HL-60/S4 (cell line): Measurements from ENCODE around the gene NUDT22.

Experiments
- in situ Hi-C: fragments of 300-500 bp; cut with MboI; formaldehyde crosslinking; loops from 2 replicates; pipeline ENCODE4 v1.14.3; 2022; ENCODE audit warnings: low sequenced_read_pairs

Gene NUDT22

DNA sequence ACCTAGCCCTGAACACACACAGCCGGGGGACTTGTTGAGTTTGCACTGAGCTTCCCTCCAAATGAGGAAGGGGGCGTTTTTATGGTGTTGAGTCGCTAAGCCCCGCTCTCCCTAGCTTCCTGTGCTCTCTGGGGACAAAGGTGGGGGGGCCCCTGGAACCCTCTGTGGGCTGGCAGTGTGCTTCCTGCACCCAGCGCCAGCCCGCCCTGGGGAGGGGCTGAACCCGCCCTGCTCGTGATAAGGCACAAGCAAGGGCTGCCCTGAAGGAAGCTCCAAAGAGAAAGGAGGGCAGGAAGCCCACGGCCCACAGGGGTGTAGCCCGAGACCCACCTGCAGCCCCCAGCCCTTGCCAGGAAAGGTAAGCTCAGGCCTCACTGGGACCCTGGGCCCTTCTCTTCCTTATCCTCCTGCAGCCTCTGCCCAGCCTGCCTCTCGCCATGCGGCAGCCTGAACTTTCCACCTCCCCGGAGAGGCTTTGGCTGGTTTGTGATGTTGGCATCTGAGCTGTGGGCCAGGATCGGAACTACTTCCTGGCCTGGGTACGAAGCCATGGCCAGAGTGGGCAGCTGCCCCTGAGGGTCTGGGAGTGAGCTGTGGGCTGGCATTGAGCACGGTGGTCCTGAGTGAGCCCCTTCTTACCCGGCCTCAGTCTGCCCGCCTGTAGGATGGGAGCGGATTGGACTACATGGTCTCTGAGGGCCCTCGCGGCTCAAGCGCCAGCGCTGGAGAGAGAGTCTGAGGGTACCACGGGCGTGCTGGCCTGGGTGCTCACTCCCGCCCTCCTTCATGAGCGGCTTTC lies 19.4 kb upstream of the NUDT22 start, which contains the start of gene FERMT3:
Gene FERMT3, plus strand, starts transcription at position 265 of the 799 bp plus-strand sequence. CDS start 644 bp downstream, outside the sequence.
- in situ Hi-C loops, result no loop called here

DNA sequence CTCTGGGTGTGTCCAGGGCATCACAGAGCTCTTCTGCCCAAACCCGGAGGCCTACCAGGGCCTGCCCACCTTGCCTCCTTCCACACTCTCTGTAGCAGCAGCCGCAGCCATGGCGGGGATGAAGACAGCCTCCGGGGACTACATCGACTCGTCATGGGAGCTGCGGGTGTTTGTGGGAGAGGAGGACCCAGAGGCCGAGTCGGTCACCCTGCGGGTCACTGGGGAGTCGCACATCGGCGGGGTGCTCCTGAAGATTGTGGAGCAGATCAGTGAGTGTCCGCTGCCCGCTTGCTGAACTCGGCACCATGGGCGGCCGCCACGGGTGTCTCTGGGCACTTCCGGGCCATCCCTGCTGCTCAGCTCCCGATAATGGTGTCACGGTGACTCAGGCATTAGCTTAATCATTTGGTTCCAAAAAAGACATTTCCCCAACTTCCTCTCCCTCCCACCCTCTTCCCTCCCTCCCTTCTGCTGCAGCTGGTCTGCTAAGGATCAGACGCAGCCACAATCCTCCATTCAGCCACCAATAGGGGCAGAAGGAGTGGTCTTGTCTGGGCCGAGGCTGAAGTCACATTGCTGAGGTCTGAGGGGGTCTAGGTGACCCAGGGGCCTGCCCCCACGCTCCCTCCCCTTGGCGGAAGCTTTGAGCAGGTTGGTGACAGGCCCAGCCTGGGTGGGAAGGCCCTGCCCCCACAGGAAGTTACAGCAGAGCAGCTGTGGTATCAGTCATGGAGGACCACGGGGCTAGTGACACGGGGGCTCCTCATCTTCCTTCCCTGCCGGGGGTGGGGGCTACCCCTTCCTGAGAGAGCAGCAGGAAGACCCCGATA lies 18.6 kb upstream of the NUDT22 start:
- in situ Hi-C loops, result no loop called here

DNA sequence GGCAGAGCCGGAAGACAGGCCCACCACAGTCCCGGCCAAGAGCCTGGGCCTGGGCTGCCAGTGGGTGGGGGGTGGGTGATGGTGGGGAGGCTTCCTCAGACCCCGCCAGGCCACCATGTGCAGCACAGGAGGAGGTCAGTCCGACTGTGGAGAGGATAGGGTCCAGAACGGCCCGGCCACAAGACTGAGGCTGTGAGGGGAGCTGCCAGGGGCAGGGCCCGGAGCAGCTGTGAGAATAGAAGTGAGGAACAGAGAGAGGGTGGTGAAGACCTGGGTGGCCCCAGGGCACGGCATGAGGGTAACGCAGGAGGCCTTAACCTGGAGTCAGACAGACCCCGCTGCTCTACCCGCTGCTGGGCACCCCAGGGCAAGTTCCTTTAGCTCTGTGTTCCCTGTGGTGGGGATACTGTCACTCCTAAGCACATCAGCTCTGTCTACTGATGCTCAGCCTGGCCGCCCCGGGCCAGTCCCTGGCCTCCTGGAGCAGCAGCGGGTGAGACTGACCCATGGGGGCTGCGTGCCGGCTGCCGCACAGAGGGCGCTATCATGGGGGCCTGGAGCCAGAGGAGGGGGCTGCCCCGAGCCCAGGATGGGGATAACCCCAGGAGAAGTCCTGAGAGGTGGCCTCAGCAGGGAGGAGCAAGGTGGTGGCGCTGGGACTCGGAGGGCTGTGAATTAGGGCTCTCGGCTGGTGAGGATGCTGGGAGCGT lies 17.8 kb upstream of the NUDT22 start:
- in situ Hi-C loops, result no loop called here

DNA sequence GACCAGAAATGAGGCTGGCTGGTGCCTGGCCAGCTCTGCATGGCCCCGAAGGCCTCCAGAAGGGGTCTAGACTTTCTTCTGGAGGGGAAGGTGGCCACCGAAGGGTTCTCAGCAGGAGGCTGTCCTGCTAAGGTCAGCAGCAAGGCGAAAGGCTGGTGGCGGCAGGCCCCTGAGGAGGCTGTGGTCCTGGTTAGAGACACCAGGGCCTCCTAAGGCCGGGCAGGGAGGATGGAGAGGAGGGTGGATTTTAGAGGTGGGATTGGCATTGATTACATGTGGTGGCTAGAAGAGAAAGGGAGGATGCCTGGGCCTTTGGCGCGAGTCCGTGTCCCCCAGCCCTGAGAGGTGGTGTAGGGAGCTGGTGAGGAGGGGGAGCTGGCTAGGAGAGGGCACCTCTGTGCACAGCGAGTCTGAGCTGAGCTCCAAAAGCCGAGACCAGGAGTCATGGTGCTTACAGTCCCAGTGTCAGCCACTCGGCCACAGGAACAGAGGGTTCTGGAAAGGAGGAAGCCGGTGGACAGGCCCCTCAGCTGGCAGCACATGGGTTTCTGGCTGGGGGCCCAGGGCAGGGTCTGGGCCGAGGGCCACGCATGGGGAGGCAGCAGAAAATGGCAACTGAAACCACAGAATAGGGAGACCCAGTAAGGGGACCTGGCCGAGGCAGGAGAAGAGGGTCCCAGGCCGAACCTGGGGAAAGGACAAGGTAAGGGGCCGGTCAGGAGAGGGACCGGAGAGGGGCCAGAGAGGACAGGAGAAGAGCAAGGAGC lies 17.1 kb upstream of the NUDT22 start:
- in situ Hi-C loops, result no loop called here

- in situ Hi-C loops, result no loop called here
These were observed 16.6 kb upstream of the NUDT22 start for GRCh38 chr11:64209563-64209843.

DNA sequence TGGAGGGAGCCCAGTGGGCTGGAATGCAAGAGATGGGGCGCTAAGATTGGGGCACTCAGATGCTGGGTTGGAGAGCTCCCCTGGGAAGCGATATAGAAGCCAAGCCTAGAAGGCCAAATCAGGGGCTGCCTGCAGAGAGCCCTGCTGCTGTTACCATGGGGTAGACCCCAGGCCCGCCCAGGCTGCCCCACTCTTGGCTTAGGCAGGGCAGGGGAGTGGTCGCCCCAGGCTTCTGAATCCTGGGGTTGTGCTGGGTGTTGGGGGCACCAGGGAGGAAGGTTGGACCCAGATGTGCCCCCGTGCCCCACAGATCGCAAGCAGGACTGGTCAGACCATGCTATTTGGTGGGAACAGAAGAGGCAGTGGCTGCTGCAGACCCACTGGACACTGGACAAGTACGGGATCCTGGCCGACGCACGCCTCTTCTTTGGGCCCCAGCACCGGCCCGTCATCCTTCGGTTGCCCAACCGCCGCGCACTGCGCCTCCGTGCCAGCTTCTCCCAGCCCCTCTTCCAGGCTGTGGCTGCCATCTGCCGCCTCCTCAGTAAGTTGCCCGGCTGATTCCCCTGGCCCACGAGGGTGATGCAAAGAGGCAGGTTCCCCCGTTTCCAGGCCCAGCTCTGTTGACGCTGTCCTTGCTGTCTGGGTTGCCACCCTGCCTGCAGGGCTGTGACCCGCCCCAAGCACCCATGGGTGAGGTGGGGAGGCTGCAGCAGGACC lies 15.6 kb upstream of the NUDT22 start:
- in situ Hi-C loops, result no loop called here

DNA sequence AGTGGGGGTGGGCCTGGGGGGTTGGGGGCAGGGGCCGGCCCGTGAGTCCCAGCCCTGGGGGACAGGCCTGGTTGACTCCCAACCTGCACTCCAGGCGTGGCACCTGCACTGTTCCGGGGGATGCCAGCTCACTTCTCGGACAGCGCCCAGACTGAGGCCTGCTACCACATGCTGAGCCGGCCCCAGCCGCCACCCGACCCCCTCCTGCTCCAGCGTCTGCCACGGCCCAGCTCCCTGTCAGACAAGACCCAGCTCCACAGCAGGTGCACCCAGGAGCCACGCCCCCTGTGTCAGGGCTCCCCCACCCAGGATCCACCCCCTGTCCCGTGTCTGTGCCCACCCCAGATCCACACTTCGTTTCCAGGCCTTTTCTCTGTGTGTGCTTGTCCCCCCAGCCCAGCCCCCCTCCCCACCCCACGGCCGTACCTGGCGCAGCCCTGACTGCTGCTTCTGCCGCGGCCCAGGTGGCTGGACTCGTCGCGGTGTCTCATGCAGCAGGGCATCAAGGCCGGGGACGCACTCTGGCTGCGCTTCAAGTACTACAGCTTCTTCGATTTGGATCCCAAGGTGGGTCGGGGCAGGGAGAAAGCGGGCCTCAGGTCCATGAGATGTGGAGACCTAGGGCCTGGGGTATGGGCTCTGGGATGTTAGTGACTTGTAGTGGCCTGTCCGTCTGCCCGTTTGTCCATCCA lies 14.7 kb upstream of the NUDT22 start:
- in situ Hi-C loops, result no loop called here

GRCh38 chr11:64216879-64217278 lies 9.2 kb upstream of the NUDT22 start:
- in situ Hi-C loops, result no loop called here

DNA sequence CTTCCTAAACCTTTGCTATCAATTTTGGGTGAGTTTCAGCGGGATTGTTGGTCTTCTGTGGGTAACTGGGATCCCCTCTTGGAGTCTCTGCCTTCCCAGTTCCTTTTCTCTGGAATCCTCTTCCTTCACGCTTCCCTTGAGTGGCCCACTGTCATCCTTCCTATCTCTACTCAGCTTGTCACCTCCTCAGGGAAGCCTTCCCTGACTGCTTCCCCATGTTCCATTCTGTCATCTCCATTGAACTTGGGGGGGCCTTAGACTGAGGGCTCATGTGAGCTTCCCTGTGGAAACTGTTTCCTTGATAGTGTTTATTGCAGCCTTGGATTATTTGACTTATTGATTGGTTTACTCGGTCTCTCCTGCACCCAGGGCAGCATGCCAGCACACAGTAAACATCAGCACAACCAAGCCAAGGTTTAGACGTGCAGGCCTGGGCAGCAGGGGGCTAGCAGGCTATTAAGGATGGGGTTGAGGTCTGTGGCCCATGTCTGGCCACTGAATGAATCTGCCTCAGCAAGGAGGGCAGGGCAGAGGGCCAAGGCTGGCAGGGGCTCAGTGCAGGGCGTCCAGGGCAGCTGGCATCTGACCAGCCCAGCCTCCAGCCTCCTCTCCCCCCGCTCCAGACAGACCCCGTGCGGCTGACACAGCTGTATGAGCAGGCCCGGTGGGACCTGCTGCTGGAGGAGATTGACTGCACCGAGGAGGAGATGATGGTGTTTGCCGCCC lies 7.3 kb upstream of the NUDT22 start:
- in situ Hi-C loops, result no loop called here

DNA sequence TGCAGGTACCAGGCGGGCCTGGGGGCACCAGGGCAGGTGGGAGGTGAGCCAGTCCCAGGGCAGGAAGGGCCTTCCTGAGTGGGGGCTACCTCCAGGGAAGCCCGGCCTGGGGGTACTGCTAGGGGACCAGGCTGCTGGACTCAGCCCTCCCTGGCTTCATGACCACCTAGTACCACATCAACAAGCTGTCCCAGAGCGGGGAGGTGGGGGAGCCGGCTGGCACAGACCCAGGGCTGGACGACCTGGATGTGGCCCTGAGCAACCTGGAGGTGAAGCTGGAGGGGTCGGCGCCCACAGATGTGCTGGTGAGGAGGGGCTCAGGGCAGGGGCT lies 6.8 kb upstream of the NUDT22 start:
- in situ Hi-C loops, result no loop called here

DNA sequence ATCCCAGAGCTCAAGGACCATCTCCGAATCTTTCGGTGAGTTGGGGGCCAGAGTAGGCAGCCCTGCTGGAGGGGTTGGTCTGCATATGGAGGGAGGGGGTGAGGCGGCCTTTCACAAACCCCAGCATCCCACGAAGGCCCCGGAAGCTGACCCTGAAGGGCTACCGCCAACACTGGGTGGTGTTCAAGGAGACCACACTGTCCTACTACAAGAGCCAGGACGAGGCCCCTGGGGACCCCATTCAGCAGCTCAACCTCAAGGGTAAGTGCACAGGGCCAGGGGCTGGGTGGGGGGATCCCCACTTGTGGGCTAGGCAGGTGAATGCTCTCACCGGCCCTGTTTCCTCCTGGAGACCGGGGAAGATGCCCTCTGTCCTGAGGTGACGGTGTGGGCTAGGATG lies 6.3 kb upstream of the NUDT22 start:
- in situ Hi-C loops, result no loop called here

- in situ Hi-C loops, result no loop called here
These were observed 5.8 kb upstream of the NUDT22 start for GRCh38 chr11:64220271-64220670.

DNA sequence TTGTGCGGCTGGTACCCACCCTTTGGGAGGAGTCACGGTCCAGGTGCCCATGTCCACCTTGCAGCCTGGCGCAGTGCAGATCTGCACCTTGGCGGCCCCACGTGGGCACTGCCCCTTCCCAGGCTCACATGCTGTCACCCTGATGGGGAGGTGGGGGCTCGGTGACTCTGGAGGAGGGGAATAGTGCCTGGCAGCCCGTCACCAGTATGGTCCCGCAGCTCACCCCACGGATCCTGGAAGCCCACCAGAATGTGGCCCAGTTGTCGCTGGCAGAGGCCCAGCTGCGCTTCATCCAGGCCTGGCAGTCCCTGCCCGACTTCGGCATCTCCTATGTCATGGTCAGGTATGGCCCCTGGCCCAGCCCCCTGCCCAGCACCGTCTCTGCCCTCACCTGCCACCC lies 5.3 kb upstream of the NUDT22 start:
- in situ Hi-C loops, result no loop called here

GRCh38 chr11:64222651-64223000 lies 3.4 kb upstream of the NUDT22 start:
- in situ Hi-C loops, result no loop called here

- in situ Hi-C loops, result no loop called here
These were observed 2.9 kb upstream of the NUDT22 start for GRCh38 chr11:64223001-64223651.

- in situ Hi-C loops, result no loop called here
These were observed 1.8 kb upstream of the NUDT22 start for GRCh38 chr11:64224151-64224890.

DNA sequence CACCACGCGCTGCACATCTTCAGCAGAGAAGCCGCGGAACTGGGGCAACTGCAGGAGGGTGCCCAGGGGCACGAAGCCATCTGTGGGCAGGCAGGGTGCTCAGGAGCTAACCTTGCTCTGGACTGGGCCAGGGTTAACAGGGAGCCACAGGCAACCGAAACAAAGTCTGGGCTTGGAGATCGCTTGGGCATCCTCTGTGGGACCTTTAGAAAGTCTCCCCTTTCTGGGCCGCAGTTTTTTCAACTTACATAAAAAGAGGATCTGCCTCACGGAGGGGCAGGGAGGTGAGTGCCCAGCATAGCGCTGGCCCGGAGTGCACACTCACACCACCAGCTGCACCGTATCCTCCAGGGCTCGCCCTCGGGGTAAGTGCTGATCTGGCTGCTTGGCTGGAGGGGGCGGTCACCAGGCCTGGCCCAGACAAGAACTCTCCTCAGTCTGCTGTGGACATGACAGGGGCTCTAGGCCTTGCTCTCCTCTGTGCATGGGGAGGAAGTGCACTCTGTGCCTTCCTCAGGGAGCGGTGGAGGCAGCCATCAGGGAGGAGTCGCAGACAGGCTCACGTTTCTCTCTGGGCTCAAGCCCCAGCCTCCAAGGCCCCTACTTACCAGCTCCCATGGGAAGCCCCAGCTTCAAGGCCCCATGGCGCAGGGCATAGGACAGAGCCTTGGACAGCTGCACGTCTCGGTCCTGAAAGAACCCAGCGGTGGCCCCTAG lies 1.0 kb upstream of the NUDT22 start:
- in situ Hi-C loops, result no loop called here
